ENCODE measurements around the gene AIP. TPM values are rescaled to one million over a fixed set of nuclear protein-coding genes. Genes with fewer than 3 reads are reported as not detected.

The AIP gene
- total and polyA plus RNA-seq, 2 of the 8 experiments (the other 6 are each of a cell fraction or from before 2014, with no cell fraction given), result 29.8 to 54.4 TPM

DNA sequence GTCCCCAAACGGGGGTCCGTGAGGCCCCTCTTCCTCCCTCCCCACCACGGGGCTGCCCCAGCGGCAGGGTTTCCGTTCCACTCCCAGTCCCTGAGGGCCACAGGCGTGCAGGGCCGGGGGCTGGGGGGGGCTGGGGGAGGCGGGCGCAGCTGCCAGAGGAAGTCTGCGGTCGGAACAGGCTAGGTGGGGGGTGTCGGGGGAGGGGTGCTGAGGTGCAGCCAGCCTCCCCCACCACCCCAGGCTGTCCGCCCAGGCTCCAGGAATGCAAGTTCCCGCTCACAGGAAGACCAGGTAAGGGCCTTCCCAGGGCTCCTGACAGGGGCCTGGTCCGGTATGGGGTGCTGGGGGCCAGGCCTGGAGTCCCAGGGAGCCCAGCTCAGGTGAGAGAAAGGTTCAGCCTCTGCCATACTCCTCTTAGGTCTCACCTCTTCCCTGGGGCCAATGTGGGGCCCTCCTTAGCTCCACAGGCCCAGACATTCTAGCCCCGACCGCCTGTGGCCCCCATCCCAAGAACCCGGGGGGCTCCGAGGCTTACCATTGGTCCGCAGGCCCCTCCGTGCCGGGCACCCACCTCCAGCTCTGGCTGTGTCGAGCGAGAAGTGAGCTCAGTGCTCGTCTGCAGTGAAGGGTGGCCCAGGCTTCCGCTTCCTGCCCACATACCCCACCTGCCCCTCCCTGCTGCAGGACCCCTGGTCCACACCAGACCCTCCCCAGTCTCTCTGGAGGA is 45.6 kb upstream of the AIP start, which contains the start of gene PTPRCAP:
PTPRCAP (minus strand) TSS at position 601 of the 727 bp plus-strand sequence; CDS start at position 538, 63 bp downstream.
- POLR2A ChIA-PET (ENCODE audit: partially characterized antibody), result interaction anchor here (1.0 to 12.5 kb wide), 20 partner anchors 9 to 84 kb away, joined by 3 to 104 read pairs (median 6); partner anchors contain the start of genes CABP4, CARNS1, GPR152 and PPP1CA
- Histone ChIP-seq H3K9ac (replicated peaks in 1 of 4; ENCODE audit: extremely low read depth in 1 of 4, low read depth in 3 of 4, low read length in 3 of 4) (no peak within 1 kb of the TSS; a peak in 1 of 7 replicates), H3K23me2 (ENCODE audit: low read depth, low read length) (no peaks in the 10 kb centered on the region), H3K4me3 (ENCODE audit: extremely low read depth in 1 of 4, insufficient read depth in 2 of 4, low read depth in 3 of 4, low read length in 4 of 4) (peak within 1 kb of the TSS in 1 of 4 experiments; percentile 26; a peak in 1 of 8 replicates), H4K20me1 (replicated peaks in 1 of 2; ENCODE audit: control insufficient read depth in 1 of 2, insufficient read depth in 2 of 2, low read length in 2 of 2) (peaks cover 2 to 26% of the 10 kb centered on the region in 2 experiments), H2BK20ac (ENCODE audit: low read length) (0 out of 2 replicates have a peak within 1 kb of the TSS, but pooled peaks have one; percentile 7), H4K5ac (ENCODE audit: insufficient read length, low read depth, low read length) (peak within 1 kb of the TSS; percentile 57), H2BK15ac (ENCODE audit: low read length) (0 out of 2 replicates have a peak within 1 kb of the TSS, but pooled peaks have one; percentile 46), H3K18ac (ENCODE audit: extremely low read depth, low read length) (peak within 1 kb of the TSS; percentile 13), H3K27me3 (replicated peaks in 1 of 4; ENCODE audit: control insufficient read depth in 3 of 4, extremely low read depth in 1 of 4, insufficient read depth in 3 of 4, low read length in 3 of 4) (no peaks in the 10 kb centered on the region), H2BK5ac (ENCODE audit: low read depth, low read length) (peak within 1 kb of the TSS; percentile 87), H3K79me2 (ENCODE audit: control insufficient read depth in 1 of 2, insufficient read depth in 2 of 2, low read length in 2 of 2) (no peaks in the 10 kb centered on the region), H3K27ac (ENCODE audit: low read depth, low read length) (peak within 1 kb of the TSS; percentile 80; the same call in 1 of the 2 replicates), H3K79me1 (ENCODE audit: low read depth, low read length) (no peaks in the 10 kb centered on the region), H2AK5ac (ENCODE audit: low read depth, low read length) (peak within 1 kb of the TSS; percentile 82; the same call in 1 of the 2 replicates), H2BK120ac (replicated peaks; ENCODE audit: low read depth, low read length) (no peak within 1 kb of the TSS), H3K14ac (ENCODE audit: insufficient read length) (no peak within 1 kb of the TSS), H3K4ac (replicated peaks; ENCODE audit: insufficient read length, low read depth, low read length) (no peak within 1 kb of the TSS), H4K91ac (replicated peaks; ENCODE audit: insufficient read length, low read length) (peak within 1 kb of the TSS; percentile 88), H4K8ac (ENCODE audit: extremely low read depth, insufficient read depth, low read length) (peak within 1 kb of the TSS; percentile 51; the same call in 1 of the 2 replicates), H3K9me3 (ENCODE audit: insufficient read depth in 2 of 2, low read depth in 1 of 2, low read length in 1 of 2) (no peaks in the 10 kb centered on the region), H3K4me1 (replicated peaks in 1 of 4; ENCODE audit: control insufficient read depth in 3 of 4, insufficient read depth in 4 of 4, low read length in 3 of 4) (peaks cover 0 to 18% (median 14%) of the 10 kb centered on the region in 4 experiments; a peak in 6 of 7 replicates), H3K23ac (ENCODE audit: insufficient read length) (no peak within 1 kb of the TSS), H3K36me3 (ENCODE audit: control insufficient read depth in 2 of 4, insufficient read depth in 4 of 4, low read length in 3 of 4) (peaks cover 8 to 34% (median 18%) of the 10 kb centered on the region in 4 experiments), H2AFZ (ENCODE audit: low read length) (no peak within 1 kb of the TSS), H3K4me2 (ENCODE audit: insufficient read depth in 1 of 2, low read depth in 2 of 2, low read length in 2 of 2) (peak within 1 kb of the TSS; percentile 5 to 62; a peak in 3 of 4 replicates), H3K56ac (replicated peaks; ENCODE audit: insufficient read length, low read depth, low read length) (no peak within 1 kb of the TSS), H2BK12ac (ENCODE audit: low read depth, low read length) (0 out of 2 replicates have a peak within 1 kb of the TSS, but pooled peaks have one; percentile 33)
- CTCF ChIA-PET (ENCODE audit: partially characterized antibody), result interaction anchor here (0.6 to 1.8 kb wide), 6 partner anchors 19 to 55 kb away, joined by 3 to 5 read pairs (median 3); no protein-coding TSS in a partner anchor
- no peak for FAIRE-seq
- DNase-seq (ENCODE audit: low read depth in 1 of 2, low spot score in 2 of 2), result peak in 1 of 2 experiments; percentile 38
- 83% methylated on average over 13 of the region's 26 CpGs; no CpG with 5 or more reads in 1 of the 2 experiments for WGBS, 2 experiments (ENCODE audit: extremely low coverage in 1 of 2, insufficient coverage in 1 of 2, insufficient read length in 1 of 2, insufficient replicate concordance in 2 of 2, low coverage in 1 of 2, low lambda C conversion rate in 2 of 2, missing lambda C conversion rate in 1 of 2)

Data from H1 (cell line).